IMR-90 (cell line): ENCODE results near the gene TRMT2A. TPM values are rescaled to one million over a fixed set of nuclear protein-coding genes. Genes with fewer than 3 reads are reported as not detected.

Experiments
- ATAC-seq: fragments of 200-7000 bp; cut with Tn5 transposase; 2 replicates; pipeline ENCODE4 v1.9.1; 2020; ENCODE audit warnings: low read depth, mild to moderate bottlenecking, moderate library complexity
- BruUV-seq: library from RNA; stranded (reverse); fragments of 400-500 nt; replicated peaks from 2 replicates; lab custom pipeline; 2021; lab: Mats Ljungman, UMichigan
- CTCF ChIA-PET: fragments of 300-600 bp; formaldehyde crosslinking; extraction: SDS; loops from one replicate; lab custom pipeline; 2021; ENCODE audit warnings: antibody characterized with exemption; lab: Yijun Ruan, JAX
- POLR2A ChIA-PET: fragments of 300-600 bp; sonication (Branson Sonifier 250); formaldehyde crosslinking; loops from one replicate; lab custom pipeline; 2022; ENCODE audit warnings: antibody characterized with exemption; ENCODE audit not compliant: unreplicated experiment; lab: Charles Lee
- DNase-seq: peaks from one replicate; pipeline ENCODE4 v3.0.0; 2013
- H2AFZ ChIP-seq: replicated peaks from 2 replicates; pipeline ENCODE3; 2013; ENCODE audit warnings: low read length, mild to moderate bottlenecking; ENCODE audit not compliant: poor library complexity
- H2AK5ac ChIP-seq: 2 replicates; pipeline ENCODE4 v1.6.1; 2013; ENCODE audit warnings: low read depth, low read length, inconsistent platforms
- H2AK9ac ChIP-seq: replicated peaks from 2 replicates; pipeline ENCODE3; 2013; ENCODE audit warnings: mild to moderate bottlenecking, low read depth, low read length, moderate library complexity; ENCODE audit not compliant: poor library complexity
- H2BK120ac ChIP-seq: 2 replicates; pipeline ENCODE4 v1.6.1; 2013; ENCODE audit warnings: low read depth, low read length, inconsistent platforms
- H2BK15ac ChIP-seq: 3 replicates; pipeline ENCODE4 v1.6.1; 2013; ENCODE audit warnings: low read depth, low read length, inconsistent platforms
- H2BK20ac ChIP-seq: 2 replicates; pipeline ENCODE4 v1.6.1; 2013; ENCODE audit warnings: low read depth, mild to moderate bottlenecking, inconsistent platforms, low read length, moderate library complexity
- H2BK5ac ChIP-seq: 2 replicates; pipeline ENCODE4 v1.6.1; 2013; ENCODE audit warnings: mild to moderate bottlenecking, low read depth, low read length, inconsistent platforms; ENCODE audit not compliant: poor library complexity, severe bottlenecking
- H3K14ac ChIP-seq: replicated peaks from 2 replicates; pipeline ENCODE4 v1.6.1; 2013; ENCODE audit warnings: low read depth, low read length, inconsistent platforms
- H3K18ac ChIP-seq: 2 replicates; pipeline ENCODE4 v1.6.1; 2013; ENCODE audit warnings: low read depth, low read length, control low read depth
- H3K23ac ChIP-seq: 2 replicates; pipeline ENCODE4 v1.6.1; 2013; ENCODE audit warnings: low read depth, low read length, inconsistent platforms
- H3K27ac ChIP-seq: 2 replicates; pipeline ENCODE4 v1.5.1; 2013; ENCODE audit warnings: mild to moderate bottlenecking, control low read depth, low read length; ENCODE audit not compliant: insufficient read depth
- H3K27me3 ChIP-seq: 2 replicates; pipeline ENCODE4 v1.6.1; 2013; ENCODE audit warnings: low read length; ENCODE audit not compliant: control insufficient read depth, insufficient read depth
- H3K36me3 ChIP-seq: 2 replicates; pipeline ENCODE4 v1.6.1; 2013; ENCODE audit warnings: low read length, mixed read lengths; ENCODE audit not compliant: control insufficient read depth, insufficient read depth
- H3K4ac ChIP-seq: 2 replicates; pipeline ENCODE4 v1.6.1; 2013; ENCODE audit warnings: low read depth, low read length, inconsistent platforms
- H3K4me1 ChIP-seq: 2 replicates; pipeline ENCODE4 v1.6.1; 2013; ENCODE audit warnings: low read length, mixed read lengths; ENCODE audit not compliant: control insufficient read depth, insufficient read depth
- H3K4me2 ChIP-seq: 2 replicates; pipeline ENCODE4 v1.6.1; 2013; ENCODE audit warnings: low read depth, mild to moderate bottlenecking, control low read depth, low read length, moderate library complexity
- H3K4me3 ChIP-seq: 2 replicates; pipeline ENCODE4 v1.5.1; 2013; ENCODE audit warnings: low read depth, mild to moderate bottlenecking, control low read depth, low read length, moderate library complexity; ENCODE audit not compliant: insufficient read depth
- H3K56ac ChIP-seq: 2 replicates; pipeline ENCODE4 v1.6.1; 2013; ENCODE audit warnings: low read length, inconsistent platforms; ENCODE audit not compliant: insufficient read depth; ENCODE audit errors: extremely low read depth
- H3K79me1 ChIP-seq, 2 experiments: 2 replicates each; pipeline ENCODE4 v1.6.1; 2013; ENCODE audit warnings: low read length in 2 of 2, inconsistent platforms in 1 of 2, low read depth in 1 of 2
- H3K9ac ChIP-seq: 2 replicates; pipeline ENCODE4 v1.6.1; 2013; ENCODE audit warnings: low read depth, low read length, control low read depth
- H3K9me1 ChIP-seq: 2 replicates; pipeline ENCODE4 v1.6.1; 2013; ENCODE audit warnings: low read length, inconsistent platforms; ENCODE audit not compliant: insufficient read depth
- H3K9me3 ChIP-seq: 2 replicates; pipeline ENCODE4 v1.6.1; 2013; ENCODE audit warnings: low read length; ENCODE audit not compliant: control insufficient read depth, insufficient read depth
- H4K20me1 ChIP-seq: 2 replicates; pipeline ENCODE4 v1.6.1; 2013; ENCODE audit warnings: low read length, inconsistent platforms; ENCODE audit not compliant: insufficient read depth
- H4K5ac ChIP-seq: 2 replicates; pipeline ENCODE4 v1.6.1; 2013; ENCODE audit warnings: mild to moderate bottlenecking, low read depth, low read length, control low read depth
- H4K8ac ChIP-seq, 2 experiments: 2 replicates each; pipeline ENCODE4 v1.6.1; 2013; ENCODE audit warnings: low read depth in 2 of 2, low read length in 2 of 2, control low read depth in 1 of 2, inconsistent platforms in 1 of 2
- H4K91ac ChIP-seq: 2 replicates; pipeline ENCODE4 v1.6.1; 2013; ENCODE audit warnings: low read depth, low read length, inconsistent platforms; ENCODE audit not compliant: insufficient read depth
- BHLHE40 ChIP-seq: fragments of 150-350 bp; IDR thresholded peaks from 2 replicates; pipeline ENCODE4 v1.6.1; 2016; ENCODE audit warnings: mild to moderate bottlenecking, low read depth, low read length
- CEBPB ChIP-seq: IDR thresholded peaks from 2 replicates; pipeline ENCODE4 v1.6.1; 2012; ENCODE audit warnings: low read depth, low read length, improper control_type of control experiment
- CHD1 ChIP-seq: IDR thresholded peaks from 2 replicates; pipeline ENCODE4 v1.6.1; 2012; ENCODE audit warnings: low read depth, low read length, improper control_type of control experiment
- CTCF ChIP-seq: conservative IDR thresholded peaks from 2 replicates; pipeline ENCODE4 v1.5.1; 2012; ENCODE audit warnings: mild to moderate bottlenecking, low read depth, low read length, improper control_type of control experiment
- ELK1 ChIP-seq: fragments of 150-350 bp; IDR thresholded peaks from 2 replicates; pipeline ENCODE4 v1.6.1; 2016; ENCODE audit warnings: low read depth, mild to moderate bottlenecking, low read length, moderate library complexity, borderline replicate concordance
- FOS ChIP-seq: fragments of 150-350 bp; IDR thresholded peaks from 2 replicates; pipeline ENCODE4 v1.6.1; 2016; ENCODE audit warnings: low read depth, low read length
- MAFK ChIP-seq: IDR thresholded peaks from 2 replicates; pipeline ENCODE4 v1.6.1; 2012; ENCODE audit warnings: low read depth, low read length, improper control_type of control experiment
- MAZ ChIP-seq: IDR thresholded peaks from 2 replicates; pipeline ENCODE4 v1.6.1; 2012; ENCODE audit warnings: low read depth, mild to moderate bottlenecking, low read length, improper control_type of control experiment, moderate library complexity, borderline replicate concordance
- MXI1 ChIP-seq: IDR thresholded peaks from 2 replicates; pipeline ENCODE4 v1.6.1; 2012; ENCODE audit warnings: low read depth, mild to moderate bottlenecking, low read length, moderate library complexity, borderline replicate concordance
- POLR2A ChIP-seq: IDR thresholded peaks from 2 replicates; pipeline ENCODE4 v1.6.1; 2012; ENCODE audit warnings: mild to moderate bottlenecking, low read depth, low read length
- RAD21 ChIP-seq: IDR thresholded peaks from 2 replicates; pipeline ENCODE4 v1.6.1; 2012; ENCODE audit warnings: low read length, improper control_type of control experiment
- RCOR1 ChIP-seq: IDR thresholded peaks from 2 replicates; pipeline ENCODE4 v1.6.1; 2012; ENCODE audit warnings: mild to moderate bottlenecking, low read length, improper control_type of control experiment; ENCODE audit not compliant: insufficient replicate concordance
- RFX5 ChIP-seq: IDR thresholded peaks from 2 replicates; pipeline ENCODE4 v1.8.0; 2012; ENCODE audit warnings: low read depth, mild to moderate bottlenecking, low read length, moderate library complexity
- SMC3 ChIP-seq: fragments of 150-350 bp; IDR thresholded peaks from 2 replicates; pipeline ENCODE4 v1.6.1; 2016; ENCODE audit warnings: low read depth, mild to moderate bottlenecking, antibody characterized with exemption, low read length, moderate library complexity
- USF2 ChIP-seq: fragments of 150-350 bp; IDR thresholded peaks from 2 replicates; pipeline ENCODE4 v1.6.1; 2017; ENCODE audit warnings: mild to moderate bottlenecking, antibody characterized with exemption, low read length, low read depth
- WGBS, 2 experiments: methylation state at CpG; one replicate each; pipeline versions ENCODE4 v1.1.5 to v1.1.7; 2013; ENCODE audit warnings: missing lambda C conversion rate in 2 of 2; ENCODE audit not compliant: insufficient read length in 1 of 2; ENCODE audit errors: extremely low coverage in 2 of 2; 5-methylcytosine and 5-hydroxymethylcytosine counted together
- dilution Hi-C: fragments of 300-500 bp; cut with HindIII; formaldehyde crosslinking; loops from one replicate; pipeline ENCODE4 v1.14.3; 2018; ENCODE audit warnings: low sequenced_read_pairs; ENCODE audit not compliant: unreplicated experiment
- in situ Hi-C: fragments of 300-500 bp; cut with MboI; formaldehyde crosslinking; loops from 3 replicates; pipeline ENCODE4 v1.14.3; 2019; ENCODE audit warnings: low sequenced_read_pairs, inconsistent platforms, mixed read lengths
- intact Hi-C: fragments of 100-400 bp; cut with micrococcal nuclease; formaldehyde crosslinking; loops from 2 replicates; pipeline ENCODE4 v1.10.0; 2022
- polyA plus RNA-seq, 3 experiments: library from polyadenylated mRNA; depleted of rRNA; stranded (reverse); fragments of >200 nt; gene quantifications; 2 replicates each; pipeline ENCODE4 v1.2.3, GENCODE V29; 2012; ENCODE audit warnings: low replicate concordance in 1 of 3
- total RNA-seq: library from RNA; depleted of rRNA; stranded (reverse); fragments of >200 nt; gene quantifications from 2 replicates; pipeline ENCODE4 v1.2.3, GENCODE V29; 2012

Gene TRMT2A
- total and polyA plus RNA-seq, 2 of the 4 experiments (the other 2 are of a cell fraction) = 22.0 to 39.1 TPM

GRCh38 chr22:20083891-20084546 lies 33.0 kb downstream of the TRMT2A start:
- no peak overlapping the region for H3K23ac ChIP-seq
- H3K4me1 ChIP-seq = peaks cover 19% of the 10 kb centered on the region
- no peak overlapping the region for H3K4me2 ChIP-seq
- no peak overlapping the region for H2AFZ ChIP-seq
- no peaks in the 10 kb centered on the region for H3K27me3 ChIP-seq
- no TSS peak for BruUV-seq
- no peak overlapping the region for H3K9ac ChIP-seq
- H3K14ac ChIP-seq = no peak overlapping the region
- peaks cover 9 to 72% of the 10 kb centered on the region in 2 experiments for H3K79me1 ChIP-seq
- H2BK20ac ChIP-seq = no peak overlapping the region
- peaks cover 70% of the 10 kb centered on the region for H4K20me1 ChIP-seq
- H3K27ac ChIP-seq = no peak overlapping the region
- no peak overlapping the region for H4K91ac ChIP-seq
- H4K5ac ChIP-seq = no peak overlapping the region
- intact Hi-C loops = no loop called here
- H3K9me1 ChIP-seq = peaks cover 31% of the 10 kb centered on the region
- no peak for TF ChIP-seq RCOR1
- TF ChIP-seq POLR2A = no peak
- no peak for TF ChIP-seq RFX5
- TF ChIP-seq MAFK = no peak
- TF ChIP-seq CHD1 = no peak
- TF ChIP-seq MXI1 = no peak
- TF ChIP-seq SMC3 = no peak
- no peak for TF ChIP-seq BHLHE40
- no peak for TF ChIP-seq ELK1
- no peak for TF ChIP-seq FOS
- TF ChIP-seq MAZ = no peak
- no peak for TF ChIP-seq CTCF
- no peak for TF ChIP-seq RAD21
- TF ChIP-seq CEBPB = no peak
- no peak for TF ChIP-seq USF2
- no peaks in the 10 kb centered on the region for H3K9me3 ChIP-seq
- H3K36me3 ChIP-seq = peaks cover 31% of the 10 kb centered on the region
- dilution Hi-C loops = no loop called here
- in situ Hi-C loops = no loop called here
- no peak overlapping the region for H2BK5ac ChIP-seq
- DNase-seq (no peak), ATAC-seq (no peak)
- H2AK5ac ChIP-seq = no peak overlapping the region
- 95% methylated on average over 6 of the region's 10 CpGs; no CpG with 5 or more reads in 1 of the 2 experiments for WGBS, 2 experiments
- H2BK120ac ChIP-seq = no peak overlapping the region
- no peak overlapping the region for H3K4ac ChIP-seq
- no peak overlapping the region for H3K4me3 ChIP-seq
- H4K8ac ChIP-seq = no peak overlapping the region
- CTCF ChIA-PET = no interaction called here
- POLR2A ChIA-PET = no interaction called here
- H2BK15ac ChIP-seq = no peak overlapping the region
- H3K18ac ChIP-seq = no peak overlapping the region
- no peak overlapping the region for H3K56ac ChIP-seq
- no peak overlapping the region for H2AK9ac ChIP-seq
